A204.1 (cell line): ENCODE results near the gene FKBP3.
"Not testable (repeated sequence)": the region's sequence is repeated elsewhere in the genome, so short reads cannot be mapped to it uniquely, and the experiment has no call there.

ENCODE experiments used
- FAIRE-seq: peaks from 2 replicates; lab custom pipeline; 2012; peaks lifted over from hg19 to GRCh38; lab: Jason Lieb, UNC

Gene FKBP3

DNA sequence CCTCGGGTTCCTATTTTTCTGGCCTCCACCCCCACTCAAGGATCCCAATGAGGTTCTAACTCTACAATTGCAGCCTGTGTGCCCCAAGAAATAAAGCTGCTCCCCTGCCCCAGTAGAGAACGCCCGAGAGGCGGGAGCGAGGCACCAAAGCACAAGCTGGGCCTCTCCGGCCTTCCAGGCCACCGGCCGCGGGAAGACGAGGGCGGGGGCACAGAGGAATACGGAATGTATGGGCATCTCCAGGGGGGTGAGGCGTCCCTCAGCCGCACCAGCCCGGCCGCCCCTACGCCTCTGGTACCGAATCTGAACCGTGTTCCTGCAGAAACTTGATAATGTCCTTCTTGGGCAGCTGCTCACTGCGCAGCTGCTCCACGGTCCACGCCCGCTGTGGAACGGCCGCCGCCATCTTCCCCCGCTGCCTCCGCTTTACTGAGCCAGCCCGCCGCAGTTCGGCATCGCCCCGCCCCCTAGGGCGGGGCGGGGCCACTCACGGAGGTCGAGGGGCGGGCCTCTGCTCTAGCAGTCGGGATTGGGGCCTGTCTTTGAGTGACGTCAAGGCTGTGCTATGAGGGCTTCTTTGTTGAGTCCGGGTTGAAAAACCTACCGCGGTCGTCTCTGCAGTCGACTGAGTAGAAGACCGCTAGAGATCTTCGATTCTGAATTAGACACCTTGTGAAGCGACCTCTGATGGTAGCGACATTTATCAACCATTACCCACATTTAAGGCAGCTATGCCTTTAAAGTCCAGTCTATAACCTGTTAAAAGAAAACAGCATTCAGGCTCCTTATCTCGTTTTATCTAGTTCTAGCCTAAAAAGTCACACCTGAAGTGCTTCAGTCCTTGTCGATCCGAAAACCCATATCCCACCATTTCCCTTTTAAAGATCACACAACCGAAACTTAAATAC is at the start of gene FKBP3:
Gene FKBP3 (minus strand): TSS at position 431 of the 908 bp plus-strand sequence. CDS start 25 bp downstream, at position 406.
- peak; percentile 99 for FAIRE-seq

DNA sequence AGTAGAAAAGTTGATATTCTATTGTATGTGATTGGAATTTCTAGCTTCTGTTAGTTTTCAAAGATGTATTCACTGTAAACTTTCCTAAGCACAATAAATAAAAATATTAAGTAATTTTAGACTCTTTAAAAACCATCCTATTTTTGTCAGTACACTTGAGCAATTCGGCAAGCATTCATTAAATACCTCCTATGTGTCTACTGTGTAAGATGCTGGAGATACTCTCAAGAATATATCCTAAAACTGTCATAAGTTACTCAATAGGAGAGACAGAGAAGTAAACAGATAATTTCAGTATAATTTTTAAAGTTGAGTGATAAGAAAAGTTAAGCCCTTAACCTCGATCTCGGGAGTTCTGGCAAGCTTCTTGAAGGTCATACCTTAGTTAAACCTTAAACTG is 47.5 kb upstream of the FKBP3 start:
- no peak for FAIRE-seq

DNA sequence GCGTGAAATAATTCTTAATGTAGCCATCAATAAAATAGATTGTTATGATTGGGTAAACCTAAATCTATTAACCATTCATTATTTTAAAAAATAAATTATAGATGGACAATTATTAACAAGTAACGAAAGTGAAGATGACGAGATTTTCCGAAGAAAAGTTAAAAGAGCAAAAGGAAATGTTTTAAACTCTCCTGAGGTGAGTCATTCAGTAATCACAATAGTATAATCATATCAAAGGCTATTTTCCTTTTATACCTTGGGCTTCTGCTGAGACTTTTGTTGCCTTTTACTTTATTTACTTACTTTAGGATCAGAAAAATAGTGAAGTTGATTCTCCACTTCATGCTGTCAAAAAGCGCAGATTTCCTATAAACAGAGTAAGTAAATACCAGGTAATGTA is 47.0 kb upstream of the FKBP3 start:
- FAIRE-seq, result no peak

DNA sequence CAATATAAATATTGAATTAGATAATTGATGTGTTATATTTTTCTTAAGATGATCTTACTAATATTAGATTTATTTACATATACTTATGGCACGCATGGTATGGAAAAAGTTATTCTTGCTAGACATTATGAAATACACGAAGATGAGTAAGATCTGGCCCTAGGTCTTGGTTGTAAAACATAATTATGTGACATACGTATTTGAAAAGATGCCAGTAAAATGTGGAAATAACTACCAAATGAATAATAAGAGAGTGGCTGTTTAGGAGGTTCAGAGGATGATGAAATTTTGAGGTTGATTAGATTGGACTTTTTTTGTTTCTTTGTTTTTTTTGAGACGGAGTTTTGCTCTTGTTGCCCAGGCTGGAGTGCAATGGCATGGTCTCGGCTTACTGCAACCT is 42.8 kb upstream of the FKBP3 start:
- FAIRE-seq, result peak; percentile 14

DNA sequence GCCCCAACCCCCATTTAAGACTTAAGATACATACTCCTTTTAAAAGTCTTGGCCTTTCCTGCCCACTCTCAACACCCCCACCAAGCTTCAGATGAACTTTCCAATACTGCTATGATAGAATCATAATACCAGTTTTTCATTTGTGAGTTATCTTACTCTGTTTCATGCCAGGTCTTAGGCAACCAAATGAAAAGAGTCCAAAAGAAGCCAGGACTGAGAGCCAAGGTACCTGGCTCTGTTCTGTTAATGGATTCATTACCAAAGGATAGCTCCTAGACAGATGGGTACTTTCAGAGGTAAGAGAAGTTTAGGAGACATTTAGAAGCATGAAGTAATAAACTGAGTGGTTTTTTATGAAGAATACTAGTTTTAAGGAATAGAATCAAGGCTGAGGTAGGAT is 35.6 kb upstream of the FKBP3 start:
- FAIRE-seq, result no peak

DNA sequence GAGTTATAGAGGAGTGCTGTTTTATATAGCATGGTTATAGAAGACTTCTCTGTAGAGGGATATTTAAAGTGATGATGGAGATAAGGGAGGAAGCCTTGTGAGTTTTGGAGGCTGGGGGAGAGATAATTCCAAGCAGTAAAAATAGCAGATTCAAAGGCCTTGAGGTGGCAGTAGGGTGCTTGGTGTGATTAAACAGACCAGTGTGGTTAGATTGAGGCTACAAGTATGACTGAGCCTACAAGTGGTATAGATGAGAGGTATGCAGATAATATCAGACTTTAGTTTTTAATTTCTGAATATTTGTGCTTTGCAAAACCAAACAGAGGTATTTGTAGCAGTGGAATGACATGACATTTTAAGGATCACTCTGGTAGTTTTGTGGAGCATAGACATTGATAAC is 21.8 kb upstream of the FKBP3 start:
- no peak for FAIRE-seq

DNA sequence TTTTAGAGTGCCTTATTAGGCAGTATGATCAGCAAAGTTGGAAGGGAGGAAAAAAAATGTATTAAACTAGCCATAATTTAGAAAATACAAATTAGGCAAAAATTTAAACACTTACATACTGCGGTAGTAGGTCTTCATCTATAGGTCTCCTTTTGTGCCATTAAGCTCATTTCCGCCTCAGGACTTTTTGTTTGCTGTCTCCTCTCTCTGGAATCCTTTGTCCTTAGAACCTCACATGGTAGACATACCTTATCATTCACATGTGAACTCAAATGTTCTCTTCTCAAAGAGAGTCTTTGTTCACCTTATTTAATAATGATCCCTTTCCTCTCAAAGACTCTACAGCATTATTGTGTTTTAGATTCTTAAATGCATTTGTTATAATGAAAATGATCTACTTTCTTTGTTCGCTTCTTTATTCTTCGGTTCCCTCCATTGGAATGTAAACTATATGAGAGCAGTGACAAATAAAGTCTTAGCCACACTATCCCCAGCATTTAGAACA is 16.2 kb upstream of the FKBP3 start:
- no peak for FAIRE-seq

DNA sequence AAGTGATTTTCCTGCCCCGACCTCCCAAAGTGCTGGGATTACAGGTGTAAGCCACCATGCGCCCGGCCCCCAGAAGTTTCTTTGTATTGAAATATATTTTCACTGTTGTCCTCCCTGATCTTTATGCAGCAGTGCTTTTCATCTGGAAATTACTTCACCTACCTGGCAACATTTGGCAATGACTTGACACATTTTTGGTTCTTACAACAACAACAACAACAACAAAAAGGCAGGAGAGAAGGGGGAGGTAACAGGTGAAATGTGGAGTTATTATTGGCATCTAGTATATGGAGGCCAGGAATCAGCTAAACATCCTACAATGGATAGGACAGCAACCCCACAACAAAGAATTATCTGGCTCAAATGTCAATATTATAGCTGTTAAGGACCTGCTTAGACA is 15.3 kb upstream of the FKBP3 start:
- FAIRE-seq, result no peak

DNA sequence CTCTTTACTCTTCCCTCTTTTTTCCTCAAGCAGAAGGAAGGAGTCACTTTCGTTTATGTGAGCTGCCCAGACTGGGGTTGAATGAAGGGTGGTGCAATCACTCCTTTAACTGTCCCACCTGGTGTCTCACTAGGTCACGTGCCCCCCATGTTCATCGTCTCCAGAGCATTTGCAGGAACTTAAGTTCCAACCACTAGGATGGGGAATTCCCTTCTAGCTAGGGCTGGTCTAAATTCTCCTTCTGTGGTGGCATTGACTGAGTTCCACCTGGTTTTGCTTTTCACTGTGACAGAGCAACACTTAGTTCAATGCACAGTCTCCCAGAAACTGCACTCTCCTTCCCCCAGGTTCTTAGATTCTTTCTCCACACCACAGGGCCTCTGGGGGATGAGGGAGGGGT is 10.9 kb upstream of the FKBP3 start:
- FAIRE-seq, result no peak

DNA sequence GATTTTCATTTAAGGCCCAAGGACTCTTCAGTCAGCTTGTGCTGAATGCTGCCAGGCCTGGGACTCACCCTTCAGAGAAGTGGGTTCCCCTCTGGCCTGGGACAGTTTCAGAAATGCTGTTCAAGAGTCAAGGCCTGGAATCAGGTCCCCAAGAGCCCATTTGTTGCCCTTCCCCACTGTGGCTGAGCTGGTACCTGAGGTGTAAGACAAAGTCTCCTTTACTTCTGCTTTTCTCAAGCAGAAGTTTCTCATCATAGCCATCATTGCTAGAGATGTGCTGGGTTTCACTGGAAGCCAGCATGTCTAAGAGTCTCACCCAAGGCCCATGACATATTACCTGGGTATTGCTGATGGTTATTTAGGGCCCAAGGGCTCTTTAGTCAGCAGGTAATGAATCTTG is 10.4 kb upstream of the FKBP3 start:
- FAIRE-seq, result no peak

DNA sequence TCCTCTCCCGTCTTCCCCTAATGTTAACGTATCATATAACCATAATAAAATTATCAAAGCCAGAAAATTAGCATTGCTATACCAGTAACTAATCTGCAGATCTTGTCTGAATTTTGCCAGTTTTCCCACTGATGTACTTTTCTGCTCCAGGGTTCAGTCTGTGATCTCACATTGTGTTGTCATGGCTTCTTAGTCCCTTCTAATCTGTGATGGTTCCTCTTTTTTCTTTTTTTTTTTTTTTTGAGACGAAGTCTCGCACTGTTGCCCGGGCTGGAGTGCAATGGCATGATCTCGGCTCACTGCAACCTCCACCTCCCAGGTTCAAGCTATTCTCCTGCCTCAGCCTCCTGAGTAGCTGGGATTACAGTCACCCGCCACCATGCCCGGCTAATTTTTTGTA is 7.8 kb upstream of the FKBP3 start:
- not testable (repeated sequence) for FAIRE-seq

DNA sequence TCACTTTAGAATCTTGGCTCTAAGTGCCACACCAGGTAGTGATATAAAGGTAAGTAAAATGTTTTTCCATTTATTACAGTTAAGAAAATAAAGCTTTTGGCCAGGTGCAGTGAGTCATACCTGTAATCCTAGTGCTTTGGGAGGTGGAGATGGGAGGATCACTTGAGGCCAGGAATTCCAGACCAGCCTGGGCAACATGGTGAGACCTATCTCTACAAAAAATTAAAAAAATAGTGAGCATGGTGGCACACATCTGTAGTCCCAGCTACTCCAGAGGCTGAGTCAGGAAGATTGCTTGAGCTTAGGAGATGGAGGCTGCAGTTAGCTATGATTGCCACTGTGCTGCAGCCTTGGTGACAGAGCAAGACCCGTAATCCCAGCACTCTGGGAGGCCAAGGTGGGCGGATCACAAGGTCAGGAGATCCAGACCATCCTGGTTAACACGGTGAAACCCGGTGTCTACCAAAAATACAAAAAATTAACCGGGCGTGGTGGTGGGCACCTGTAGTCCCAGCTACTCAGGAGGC is 6.4 kb upstream of the FKBP3 start:
- no peak for FAIRE-seq

DNA sequence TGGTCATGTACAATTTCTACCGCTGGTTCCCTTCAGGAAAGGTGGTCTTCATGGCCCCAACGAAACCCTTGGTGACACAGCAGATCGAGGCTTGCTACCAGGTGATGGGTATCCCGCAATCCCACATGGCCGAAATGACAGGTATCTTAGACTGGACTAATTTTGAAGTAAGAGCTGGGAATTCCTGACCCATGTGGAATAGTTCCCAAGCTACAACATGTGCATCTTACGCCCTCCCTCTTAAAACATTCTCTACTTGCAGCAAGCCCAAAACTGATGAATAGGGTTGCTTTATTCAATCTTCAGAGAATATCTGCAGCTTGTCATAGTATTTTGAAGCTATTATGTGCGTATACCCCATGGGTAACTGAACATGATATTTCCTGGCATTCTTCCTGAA is 2.1 kb upstream of the FKBP3 start:
- FAIRE-seq, result no peak

DNA sequence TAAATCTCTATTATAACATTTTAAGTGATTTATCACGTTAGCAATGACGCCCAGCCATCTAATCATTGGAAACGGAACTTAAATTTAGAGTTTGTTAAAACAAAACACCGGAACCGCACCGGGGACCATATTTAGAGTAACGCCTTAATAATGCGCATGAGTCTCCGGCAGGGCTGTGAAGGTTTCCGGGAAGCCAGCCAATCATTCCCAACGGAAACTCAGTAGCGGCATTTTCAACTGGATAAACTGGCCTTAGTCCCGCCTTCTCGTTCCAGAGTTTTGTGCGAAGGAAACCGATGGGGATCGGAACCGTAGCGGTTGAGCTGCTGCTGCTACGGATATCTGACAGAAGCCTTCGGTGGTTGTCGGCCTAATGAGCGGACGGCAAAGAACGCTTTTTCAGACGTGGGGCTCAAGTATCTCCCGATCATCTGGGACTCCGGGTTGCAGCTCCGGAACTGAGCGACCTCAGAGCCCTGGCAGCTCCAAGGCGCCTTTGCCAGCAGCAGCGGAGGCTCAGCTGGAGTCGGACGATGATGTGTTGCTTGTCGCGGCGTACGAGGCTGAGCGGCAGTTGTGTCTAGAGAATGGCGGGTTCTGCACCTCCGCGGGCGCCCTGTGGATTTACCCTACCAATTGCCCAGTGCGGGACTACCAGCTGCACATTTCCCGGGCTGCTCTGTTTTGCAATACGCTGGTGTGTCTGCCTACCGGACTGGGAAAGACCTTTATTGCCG is 1.5 kb upstream of the FKBP3 start, which contains the start of gene FANCM:
Gene FANCM (plus strand): TSS at position 272 of the 737 bp plus-strand sequence. CDS start 102 bp downstream, at position 374.
- peak; percentile 99 for FAIRE-seq

DNA sequence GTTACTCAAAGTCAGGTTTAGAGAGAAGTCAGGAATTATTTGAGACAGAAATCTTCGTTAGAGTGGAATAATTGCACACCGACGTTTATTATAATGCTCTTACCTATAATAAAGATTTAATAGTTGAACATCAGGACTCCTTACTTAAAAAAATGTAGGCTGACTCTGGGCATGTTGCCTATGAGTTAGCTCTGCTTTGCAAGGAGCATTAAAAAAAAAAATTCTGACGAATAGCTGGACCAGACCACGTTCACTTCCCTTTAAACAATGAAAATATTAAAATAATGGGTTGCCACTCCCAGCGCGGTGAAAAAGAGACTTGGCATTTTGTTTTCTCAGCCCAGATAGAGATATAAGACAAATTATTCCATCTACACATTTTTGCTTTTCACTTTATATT is 875 bp upstream of the FKBP3 start:
- no peak for FAIRE-seq

DNA sequence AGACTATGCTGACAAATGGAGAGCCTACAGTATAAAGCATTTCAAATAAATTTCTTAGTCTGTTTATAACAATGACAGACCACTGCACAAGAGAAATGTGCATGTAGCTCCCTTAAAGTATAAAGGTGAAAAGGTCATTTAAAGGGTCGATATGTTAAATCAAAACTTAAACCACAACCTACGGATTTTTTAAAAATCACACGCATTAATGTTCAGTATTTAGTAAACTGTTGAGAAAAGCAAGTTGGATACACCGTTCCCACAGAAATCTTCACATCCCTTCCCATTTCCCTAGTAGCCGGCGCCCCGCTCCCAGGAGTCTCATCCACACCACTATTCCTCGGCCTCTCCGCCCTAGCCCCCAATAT is 614 bp downstream of the FKBP3 start:
- FAIRE-seq, result no peak

DNA sequence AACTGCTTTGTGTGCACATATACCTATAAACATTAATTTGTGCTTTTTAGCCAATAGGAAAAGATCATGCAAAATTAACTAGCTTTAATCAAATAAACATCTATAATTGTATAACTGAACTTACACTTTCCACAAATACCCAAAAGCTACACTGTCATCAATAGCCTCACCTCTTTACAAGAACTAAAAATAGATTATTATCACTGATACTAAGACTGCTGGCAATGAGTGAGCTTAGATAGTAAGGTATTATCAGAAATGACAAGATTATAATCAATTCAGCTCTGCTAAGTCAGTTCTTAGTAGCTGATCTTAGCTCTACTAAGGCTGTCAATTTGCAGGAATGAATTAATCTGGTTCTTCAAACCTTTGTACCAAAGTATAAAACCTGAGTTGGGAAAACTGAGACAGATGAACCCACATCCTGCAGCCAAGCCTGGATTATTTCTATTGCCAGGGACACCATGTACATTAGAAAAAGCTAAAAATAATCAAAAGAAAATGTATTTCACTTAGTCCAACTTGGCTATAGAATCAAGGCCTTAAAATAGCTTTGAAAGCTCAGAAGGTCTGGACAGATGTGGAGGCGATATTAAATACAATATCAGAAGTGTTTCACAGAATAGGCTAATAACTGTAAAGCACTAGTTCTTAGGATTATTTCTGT is 5.2 kb downstream of the FKBP3 start:
- FAIRE-seq, result no peak

DNA sequence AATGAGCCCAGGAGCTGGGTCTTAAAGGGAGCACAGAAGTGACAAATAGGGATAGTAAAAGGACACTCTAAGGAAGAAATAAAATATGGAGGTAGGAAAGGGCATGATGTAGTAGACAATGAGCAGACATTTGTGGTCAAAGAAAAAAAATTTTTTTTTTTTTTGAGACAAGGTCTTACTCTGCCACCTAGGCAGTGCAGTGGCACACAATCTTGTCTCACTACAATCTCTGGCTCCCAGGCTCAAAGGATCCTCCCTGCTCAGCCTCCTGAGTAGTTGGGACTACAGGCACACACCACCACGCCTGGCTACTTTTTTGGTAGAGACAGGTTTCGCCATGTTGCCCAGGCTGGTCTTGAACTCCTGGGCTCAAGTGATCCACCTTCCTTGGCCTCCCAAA is 8.5 kb downstream of the FKBP3 start:
- FAIRE-seq, result no peak

DNA sequence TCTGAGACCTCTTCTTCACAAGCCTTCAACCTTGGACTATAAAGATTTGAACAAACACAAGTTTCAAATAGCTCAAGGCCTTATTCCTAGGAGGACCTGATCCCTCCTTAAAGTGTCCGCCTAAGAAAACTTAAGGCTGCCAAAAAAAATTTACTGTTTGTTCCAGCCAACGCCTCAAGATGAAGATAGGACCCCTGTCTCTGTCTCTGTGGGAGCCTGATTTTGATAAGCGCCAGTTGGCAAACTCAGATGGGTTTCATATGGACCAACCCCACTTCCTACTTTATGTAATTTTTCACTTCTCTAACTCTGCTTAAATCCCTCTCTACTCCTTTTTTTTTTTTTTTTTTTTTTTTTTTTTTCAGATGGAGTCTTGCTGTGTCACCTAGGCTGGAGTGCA is 11.0 kb downstream of the FKBP3 start:
- FAIRE-seq, result no peak

DNA sequence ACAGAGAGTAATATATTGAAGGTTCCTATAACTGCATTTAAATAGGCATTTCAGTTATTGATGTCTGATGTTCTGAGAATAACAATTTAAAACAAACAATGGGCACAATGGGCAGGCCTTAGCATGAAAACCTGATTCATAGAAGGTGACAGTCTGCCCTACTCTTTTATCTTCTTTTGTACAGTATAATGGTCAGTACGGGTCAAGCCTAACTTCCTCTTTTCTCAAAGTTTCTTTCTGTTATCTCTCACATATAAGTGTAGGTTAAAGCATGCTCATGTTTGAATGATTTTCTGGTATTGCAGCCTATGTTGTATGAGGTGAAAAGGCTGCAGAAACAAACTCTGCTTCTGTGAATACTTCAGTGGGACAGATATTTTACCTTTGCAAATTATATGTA is 14.2 kb downstream of the FKBP3 start:
- no peak for FAIRE-seq

DNA sequence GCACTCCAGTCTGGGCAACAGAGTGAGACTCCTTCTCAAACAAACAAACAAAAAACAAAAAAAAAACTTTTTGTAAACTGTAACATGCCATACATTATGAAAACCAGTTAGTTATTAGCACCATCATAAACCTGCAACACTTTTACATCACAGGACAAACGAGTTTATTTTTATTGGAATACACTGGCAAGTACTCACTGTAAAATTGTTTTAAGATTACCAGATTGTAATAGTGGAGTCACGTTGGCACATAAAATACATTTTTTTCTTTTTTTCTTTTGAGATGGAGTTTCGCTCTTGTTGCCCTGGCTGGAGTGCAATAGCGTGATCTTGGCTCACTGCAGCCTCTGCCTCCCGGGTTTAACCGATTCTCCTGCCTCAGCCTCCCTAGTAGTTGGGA is 15.7 kb downstream of the FKBP3 start:
- no peak for FAIRE-seq

DNA sequence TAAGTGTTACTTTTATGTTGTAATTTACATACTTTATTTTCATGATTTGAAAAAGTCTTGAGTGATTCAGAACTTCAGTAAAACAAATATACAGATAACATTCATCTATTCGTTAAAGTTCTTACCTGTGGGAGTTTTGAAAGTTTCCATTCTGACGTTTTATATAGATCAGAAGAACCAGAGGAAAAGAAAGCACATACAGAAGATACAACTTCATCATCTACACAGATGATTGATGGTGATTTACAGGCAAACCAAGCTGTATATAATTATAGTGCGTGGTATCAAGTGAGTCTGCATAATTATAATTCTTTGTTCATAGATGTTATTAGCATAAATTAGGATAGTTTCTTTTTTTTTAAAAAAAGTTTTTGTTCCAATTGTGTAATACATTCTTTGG is 20.0 kb downstream of the FKBP3 start:
- no peak for FAIRE-seq
